GM23338 (cell line): ENCODE results near the gene THEM5.

ENCODE experiments used
- CREB1 ChIP-seq: fragments of 250-450 bp; sonication (Bioruptor Pico); IDR thresholded peaks from 2 replicates; pipeline ENCODE4 v1.5.0; 2020; ENCODE audit warnings: low read depth, mild to moderate bottlenecking, moderate library complexity
- CTCF ChIP-seq, 2 experiments: fragments of 200-600 bp in 1 of 2; sonication (generic) in 1 of 2; conservative IDR thresholded peaks; 2 replicates each; pipeline versions ENCODE4 v1.5.1 to v1.6.1; 2016 to 2017; ENCODE audit warnings: antibody characterized with exemption in 2 of 2, low read depth in 2 of 2, mild to moderate bottlenecking in 2 of 2, moderate library complexity in 1 of 2
- EZH2 ChIP-seq: fragments of 200-600 bp; sonication (generic); IDR thresholded peaks from one replicate; pipeline ENCODE4 v1.8.0; 2017; ENCODE audit warnings: antibody characterized with exemption, mild to moderate bottlenecking, low read depth; ENCODE audit not compliant: unreplicated experiment
- EZH2phosphoT487 ChIP-seq: fragments of 200-600 bp; sonication (generic); IDR thresholded peaks from one replicate; pipeline ENCODE4 v1.8.1; 2018; ENCODE audit warnings: antibody characterized with exemption; ENCODE audit not compliant: unreplicated experiment
- JUNB ChIP-seq: IDR thresholded peaks from one replicate; pipeline ENCODE4 v1.6.1; 2016; ENCODE audit warnings: antibody characterized with exemption; ENCODE audit not compliant: unreplicated experiment
- POLR2AphosphoS5 ChIP-seq: IDR thresholded peaks from 2 replicates; pipeline ENCODE4 v1.6.1; 2016; ENCODE audit warnings: antibody characterized with exemption, low read depth
- REST ChIP-seq: IDR thresholded peaks from one replicate; pipeline ENCODE4 v1.6.1; 2018; ENCODE audit warnings: antibody characterized with exemption; ENCODE audit not compliant: unreplicated experiment
- STAT1 ChIP-seq: IDR thresholded peaks from one replicate; pipeline ENCODE4 v1.6.1; 2016; ENCODE audit warnings: antibody characterized with exemption; ENCODE audit not compliant: unreplicated experiment

- no peak for TF ChIP-seq CTCF (conservative IDR thresholded peaks at IDR 0.05; ENCODE audit: low read depth in 2 of 2)
- no peak for TF ChIP-seq EZH2
- no peak for TF ChIP-seq JUNB
- no peak for TF ChIP-seq EZH2phosphoT487
- TF ChIP-seq POLR2AphosphoS5 = no peak
- TF ChIP-seq CREB1 (CRISPR knock-in tag) = no peak
- TF ChIP-seq REST = no peak
- no peak for TF ChIP-seq STAT1
Observed at GRCh38 chr1:151816548-151817352, 36.8 kb downstream of the THEM5 start.
